Stimulated activated CD8-positive, alpha-beta memory T cell treated with anti-CD3 and anti-CD28 coated beads, Interleukin-7, amount 100 ng/mL, for 48 hours (primary cell): ENCODE results near the gene LYST.
A peak's percentile ranks its signal among the peaks of the same experiment; 100 is the strongest.
"Not testable (repeated sequence)": the region's sequence is repeated elsewhere in the genome, so short reads cannot be mapped to it uniquely, and the experiment has no call there.

ENCODE experiments used
- DNase-seq, 2 donors: peaks; one replicate each; pipeline ENCODE4 v3.0.0-alpha.2; 2020; ENCODE audit warnings: low read depth in 1 of 2; ENCODE audit errors: extremely low read depth in 1 of 2

The LYST gene

GRCh38 chr1:235670157-235670776 is 196.4 kb downstream of the LYST start:
- DNase-seq: no peak

GRCh38 chr1:235669277-235669676 is 197.4 kb downstream of the LYST start:
- no peak for DNase-seq

- no peak for DNase-seq
Measured at GRCh38 chr1:235663628-235664027, 203.1 kb downstream of the LYST start.

GRCh38 chr1:235661568-235661967 is 205.1 kb downstream of the LYST start:
- no peak for DNase-seq

DNA sequence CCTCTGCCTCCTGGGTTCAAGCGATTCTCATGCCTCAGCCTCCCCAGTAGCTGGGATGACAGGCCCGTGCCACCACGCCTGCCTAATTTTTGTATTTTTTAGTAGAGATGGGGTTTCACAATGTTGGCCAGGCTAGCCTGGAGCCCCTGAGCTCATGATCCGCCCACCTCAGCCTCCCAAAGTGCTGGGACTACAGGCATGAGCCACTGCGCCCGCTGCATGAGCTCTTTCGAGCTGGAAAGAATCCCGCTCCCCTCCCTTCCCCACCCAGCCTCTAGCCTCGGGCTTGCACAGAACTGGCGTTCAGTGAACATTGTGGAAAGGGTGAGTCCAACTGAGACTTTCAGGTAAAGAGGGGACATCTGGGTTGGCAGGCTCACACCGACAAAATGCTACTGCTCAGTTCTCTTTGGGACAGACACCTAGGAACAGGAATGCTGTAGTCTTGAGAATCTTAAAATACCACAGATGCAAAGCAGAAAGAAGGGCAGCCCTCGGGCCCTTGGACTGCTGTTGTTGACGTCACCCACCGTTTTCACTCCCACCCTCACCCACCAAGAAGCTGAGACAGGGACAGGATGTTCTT is 207.4 kb downstream of the LYST start:
- DNase-seq: no peak

GRCh38 chr1:235657747-235658526 is 208.8 kb downstream of the LYST start:
- no peak for DNase-seq

GRCh38 chr1:235657269-235657668 is 209.4 kb downstream of the LYST start:
- no peak for DNase-seq

- DNase-seq: no peak
Measured at GRCh38 chr1:235652364-235652763, 214.3 kb downstream of the LYST start.

DNA sequence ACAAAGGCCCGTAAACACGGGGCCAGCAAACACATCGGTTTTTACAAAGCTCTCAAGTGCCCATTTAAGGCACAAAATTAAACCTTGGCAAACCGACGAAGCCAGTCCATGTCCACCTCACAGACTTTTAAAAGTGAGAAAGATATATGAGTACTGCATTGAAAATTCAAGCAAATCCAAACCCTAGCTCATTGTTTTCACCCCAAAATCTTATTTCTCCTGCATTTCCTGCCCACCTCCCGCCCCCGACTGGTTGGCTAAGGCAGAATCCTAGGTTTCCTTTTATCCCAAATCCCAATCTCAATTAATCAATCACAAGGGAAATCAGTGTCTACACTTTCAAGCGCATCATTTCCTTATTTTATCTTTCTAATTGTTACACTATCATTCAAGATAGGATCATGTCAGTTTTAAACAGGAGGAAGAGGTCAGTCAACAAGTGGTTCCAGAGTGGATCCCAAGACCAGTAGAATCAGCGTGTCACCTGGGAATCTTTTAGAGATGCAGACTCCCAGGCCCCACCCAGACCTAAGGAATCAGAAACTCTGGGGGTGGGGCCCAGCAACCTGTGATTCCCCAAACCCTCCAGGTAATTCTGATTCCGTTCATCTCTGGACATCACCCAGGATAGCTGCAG is 215.4 kb downstream of the LYST start:
- DNase-seq: no peak

GRCh38 chr1:235650341-235651169 is 216.2 kb downstream of the LYST start:
- DNase-seq: no peak

- no peak for DNase-seq
Measured at GRCh38 chr1:235649368-235650163, 217.1 kb downstream of the LYST start, which contains the start of gene GNG4. Gene GNG4, minus strand, starts transcription at chr1:235649784. Its CDS starts 65,946 bp downstream, at chr1:235583838.

- DNase-seq: peak in 1 of 2 donors; percentile 38
Measured at GRCh38 chr1:235648954-235649367, 217.7 kb downstream of the LYST start.

- no peak for DNase-seq
Measured at GRCh38 chr1:235648407-235648907, 218.2 kb downstream of the LYST start.

- DNase-seq: not testable (repeated sequence)
Measured at GRCh38 chr1:235647537-235647936, 219.2 kb downstream of the LYST start.

GRCh38 chr1:235646463-235646862 is 220.2 kb downstream of the LYST start:
- DNase-seq: no peak

GRCh38 chr1:235644693-235645305 is 221.9 kb downstream of the LYST start:
- no peak for DNase-seq

DNA sequence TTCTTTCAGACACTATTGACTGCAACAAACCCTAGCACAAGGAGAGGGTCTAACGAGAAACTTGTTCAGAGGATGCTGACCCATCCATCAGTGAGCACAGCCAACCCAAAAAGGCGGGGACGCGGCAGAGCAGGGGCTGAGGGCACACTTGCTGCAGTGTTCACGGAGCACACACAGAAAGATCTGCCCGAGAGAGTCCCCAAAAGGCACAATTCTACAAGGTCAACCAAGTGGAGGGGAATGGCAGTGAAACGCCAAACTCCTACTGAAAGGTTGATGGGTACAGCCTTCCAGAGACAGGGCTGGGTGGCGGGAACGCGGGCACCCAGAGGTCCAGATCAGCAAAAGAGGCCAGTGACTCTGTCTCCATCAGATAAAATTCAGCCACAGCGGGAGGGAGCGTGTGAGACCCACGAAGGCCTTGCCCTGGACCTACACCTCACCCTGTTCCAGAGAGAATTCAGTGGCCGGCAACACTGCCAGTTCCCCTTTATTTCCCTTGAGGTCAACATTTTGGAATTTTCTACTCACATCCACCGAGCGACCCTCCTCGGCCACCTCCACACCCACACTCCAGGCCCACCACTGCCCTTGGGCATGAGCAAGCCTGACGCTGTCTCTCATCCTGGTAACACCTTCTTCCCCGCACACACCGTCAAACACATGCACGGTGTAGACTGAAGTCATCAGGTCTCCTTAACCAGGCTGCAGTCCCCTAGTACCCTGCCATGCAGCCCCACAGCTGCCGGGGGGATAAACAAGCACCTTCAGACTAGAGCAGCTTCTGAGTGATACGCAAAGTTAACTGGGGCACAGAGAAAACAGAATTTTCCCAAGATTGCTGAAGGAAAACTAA is 222.6 kb downstream of the LYST start:
- DNase-seq: no peak

- DNase-seq: no peak
Measured at GRCh38 chr1:235642943-235643371, 223.7 kb downstream of the LYST start.
